Retinal pigment epithelial cell (primary cell): Measurements from ENCODE around the gene E2F1.
A peak's percentile ranks its signal among the peaks of the same experiment; 100 is the strongest.

Source experiments
- DNase-seq: peaks from one replicate; pipeline ENCODE4 v3.0.0-alpha.2; 2010; ENCODE audit warnings: low read depth
- H3K4me3 ChIP-seq: 2 replicates; pipeline ENCODE4 v1.5.1; 2011; ENCODE audit warnings: mild to moderate bottlenecking, low read length, control low read depth, moderate library complexity
- TF ChIP-seq, protein P1 (sequence below): conservative IDR thresholded peaks from 2 replicates; pipeline ENCODE4 v1.5.1; 2011; ENCODE audit warnings: low read depth, low read length, control low read depth, inconsistent platforms

E2F1 gene

DNA sequence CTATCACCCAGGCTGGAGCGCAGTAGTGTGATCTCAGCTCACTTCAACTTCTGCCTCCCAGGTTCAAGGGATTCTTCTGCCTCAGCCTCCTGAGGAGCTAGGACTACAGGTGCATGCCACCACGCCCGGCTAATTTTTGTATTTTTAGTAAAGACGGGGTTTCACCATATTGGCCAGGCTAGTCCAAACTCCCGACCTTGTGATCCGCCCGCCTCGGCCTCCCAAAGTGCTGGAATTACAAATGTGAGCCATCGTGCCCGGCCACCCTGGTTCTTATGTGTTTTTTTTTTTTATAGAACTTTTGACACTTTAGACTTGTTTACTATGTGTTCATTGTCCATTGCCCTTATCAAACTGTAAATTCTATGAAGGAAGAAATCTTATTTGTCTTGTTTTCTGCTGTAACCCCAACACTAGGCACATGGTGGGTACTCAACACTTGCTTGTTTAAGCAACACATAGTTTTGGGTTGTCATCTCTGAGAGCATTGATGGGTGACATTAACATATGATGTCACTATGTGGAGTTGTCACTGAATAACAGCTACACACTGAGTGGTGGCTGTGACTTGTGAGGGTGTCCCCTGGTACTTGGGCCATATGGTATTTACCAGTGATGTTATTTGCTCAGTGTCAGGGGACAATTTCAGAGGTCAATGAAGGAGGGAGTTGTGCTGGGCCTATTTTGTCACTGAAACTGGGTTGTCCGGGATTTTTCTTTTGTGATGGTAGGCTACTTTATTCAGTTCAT is 35.4 kb upstream of the E2F1 start:
- H3K4me3 ChIP-seq: no peak overlapping the region
- TF ChIP-seq, protein P1, sequence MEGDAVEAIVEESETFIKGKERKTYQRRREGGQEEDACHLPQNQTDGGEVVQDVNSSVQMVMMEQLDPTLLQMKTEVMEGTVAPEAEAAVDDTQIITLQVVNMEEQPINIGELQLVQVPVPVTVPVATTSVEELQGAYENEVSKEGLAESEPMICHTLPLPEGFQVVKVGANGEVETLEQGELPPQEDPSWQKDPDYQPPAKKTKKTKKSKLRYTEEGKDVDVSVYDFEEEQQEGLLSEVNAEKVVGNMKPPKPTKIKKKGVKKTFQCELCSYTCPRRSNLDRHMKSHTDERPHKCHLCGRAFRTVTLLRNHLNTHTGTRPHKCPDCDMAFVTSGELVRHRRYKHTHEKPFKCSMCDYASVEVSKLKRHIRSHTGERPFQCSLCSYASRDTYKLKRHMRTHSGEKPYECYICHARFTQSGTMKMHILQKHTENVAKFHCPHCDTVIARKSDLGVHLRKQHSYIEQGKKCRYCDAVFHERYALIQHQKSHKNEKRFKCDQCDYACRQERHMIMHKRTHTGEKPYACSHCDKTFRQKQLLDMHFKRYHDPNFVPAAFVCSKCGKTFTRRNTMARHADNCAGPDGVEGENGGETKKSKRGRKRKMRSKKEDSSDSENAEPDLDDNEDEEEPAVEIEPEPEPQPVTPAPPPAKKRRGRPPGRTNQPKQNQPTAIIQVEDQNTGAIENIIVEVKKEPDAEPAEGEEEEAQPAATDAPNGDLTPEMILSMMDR: no peak
- no peak for DNase-seq

DNA sequence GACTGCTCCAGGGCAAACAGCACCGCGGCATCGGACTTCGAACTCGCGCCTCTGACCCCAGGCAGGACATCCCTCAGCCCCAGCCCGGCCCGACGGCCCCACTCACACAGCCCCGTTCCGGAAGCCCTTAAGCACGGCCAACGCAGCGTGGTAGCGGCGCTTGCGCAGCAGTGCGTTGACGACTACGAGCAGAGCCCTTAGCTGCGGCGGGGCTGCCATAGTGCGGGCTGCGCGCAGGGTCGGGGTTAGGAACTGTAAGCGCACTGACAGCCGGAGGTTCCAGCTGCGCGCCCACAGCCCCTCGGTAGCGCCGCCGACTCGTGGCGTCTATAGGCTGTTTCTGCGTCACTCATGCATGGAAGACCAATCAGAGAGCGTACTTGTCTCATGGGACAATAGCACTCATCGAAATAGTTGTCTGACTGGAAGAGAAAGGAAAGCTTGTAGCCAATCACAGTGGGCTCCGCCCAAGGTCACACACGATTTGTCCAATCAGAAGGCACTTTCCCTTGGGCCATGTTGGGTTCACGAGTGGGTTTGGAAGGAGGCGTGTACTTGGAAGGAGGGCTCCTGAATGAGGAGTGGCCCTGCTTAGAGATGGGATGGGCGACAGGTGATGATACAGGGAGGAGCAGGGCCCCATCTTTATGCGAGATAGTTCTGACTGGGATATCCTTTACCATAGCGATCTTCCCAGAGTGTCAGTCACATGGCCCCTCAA is 34.0 kb upstream of the E2F1 start, which contains the start of gene PXMP4:
PXMP4 (minus strand) TSS at position 322 of the 721 bp plus-strand sequence; CDS start at position 219, 103 bp downstream.
- H3K4me3 ChIP-seq: peak within 1 kb of the TSS; percentile 85
- TF ChIP-seq, protein P1: no peak
- peak; percentile 91 for DNase-seq

DNA sequence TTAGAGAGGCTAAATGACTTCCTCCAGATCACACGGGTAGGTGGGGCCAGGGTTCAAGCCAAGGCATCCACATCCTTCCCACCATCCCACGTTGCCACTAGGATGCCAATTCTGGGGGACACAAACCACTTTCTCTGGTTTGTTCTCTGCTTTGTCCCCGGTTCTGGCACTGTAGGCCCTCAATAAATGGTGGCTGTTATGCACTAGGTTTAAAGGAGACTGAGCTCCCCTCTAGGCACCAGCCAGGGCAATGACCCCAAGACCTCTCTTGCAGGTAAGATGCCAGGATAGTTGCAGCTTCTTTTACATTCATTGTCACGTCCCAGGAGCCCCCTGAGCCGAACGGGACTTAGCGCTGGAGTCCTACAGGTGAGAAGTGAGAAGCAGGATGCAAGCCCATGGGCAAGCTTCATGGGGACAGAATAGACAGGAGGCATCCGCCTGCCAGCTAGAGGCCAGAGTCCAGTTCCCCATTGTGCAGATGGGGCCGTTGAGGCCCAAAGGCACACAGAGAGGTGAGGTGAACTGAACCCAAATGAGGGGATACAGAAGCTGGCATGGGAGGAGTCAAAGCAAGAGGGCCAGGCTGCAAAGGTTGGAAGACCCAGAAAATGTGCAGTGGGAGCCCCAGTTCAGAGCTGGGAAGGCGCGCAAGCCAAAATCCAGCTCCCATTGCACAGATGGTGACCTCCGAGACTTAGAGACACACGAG is 33.2 kb upstream of the E2F1 start:
- peak overlapping the region; percentile 85 for H3K4me3 ChIP-seq
- DNase-seq: no peak
- TF ChIP-seq, protein P1: no peak

DNA sequence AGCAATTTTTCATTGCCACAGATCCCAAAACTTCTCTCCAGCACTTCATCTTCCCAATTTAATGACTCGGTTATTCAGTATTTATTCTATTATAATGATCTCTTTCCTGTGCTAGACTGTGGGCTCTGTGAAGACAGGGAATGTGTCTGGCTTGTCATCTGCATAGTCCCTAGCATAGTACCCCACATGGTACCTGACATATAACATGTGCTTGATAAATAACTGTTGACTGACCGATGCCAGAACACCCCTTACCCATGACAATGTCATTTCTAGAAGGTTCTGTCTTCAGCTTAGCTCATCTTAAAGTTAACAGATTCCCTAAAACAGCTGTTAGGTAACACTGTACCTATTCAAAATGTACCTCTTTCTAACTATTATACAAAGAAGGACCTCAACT is 30.3 kb upstream of the E2F1 start:
- no peak overlapping the region for H3K4me3 ChIP-seq
- DNase-seq: no peak
- TF ChIP-seq, protein P1: no peak

DNA sequence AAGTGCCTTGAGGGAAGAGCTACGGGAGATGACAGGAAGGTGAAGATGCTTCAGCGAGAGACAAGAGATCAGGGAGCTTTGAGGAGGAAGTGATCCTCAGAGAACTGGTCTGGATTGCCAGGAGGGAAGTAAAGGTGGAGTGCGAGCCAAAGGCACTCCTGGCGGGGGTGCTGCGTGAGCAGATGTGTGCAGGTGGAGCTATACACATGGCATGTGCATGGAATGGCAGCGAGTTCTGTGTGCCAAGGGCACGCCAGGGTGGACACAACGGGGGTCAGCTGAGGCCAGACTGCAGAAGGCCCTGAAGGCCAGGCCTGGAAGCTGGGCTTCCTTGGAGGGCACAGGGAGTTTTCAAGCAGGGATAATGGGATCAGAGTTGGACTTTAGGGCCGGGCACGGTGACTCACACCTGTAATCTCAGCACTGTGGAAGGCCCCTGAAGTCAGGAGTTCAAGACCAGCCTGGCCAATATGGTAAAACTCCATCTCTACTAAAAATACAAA is 27.7 kb upstream of the E2F1 start:
- TF ChIP-seq, protein P1: no peak
- no peak overlapping the region for H3K4me3 ChIP-seq
- no peak for DNase-seq

DNA sequence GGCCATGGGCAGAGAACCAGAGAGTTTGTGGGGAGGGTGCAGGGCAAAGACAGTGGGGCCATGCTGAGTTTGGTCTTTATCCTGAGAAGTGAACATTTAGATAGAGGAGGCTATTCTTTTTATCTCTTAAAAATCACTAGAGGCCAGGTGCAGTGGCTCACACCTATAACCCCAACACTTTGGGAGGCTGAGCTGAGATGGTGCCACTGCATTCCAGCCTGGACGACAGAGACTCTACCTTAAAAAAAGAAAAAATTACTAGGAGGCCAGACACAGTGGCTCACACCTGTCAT is 25.2 kb upstream of the E2F1 start:
- TF ChIP-seq, protein P1: no peak
- no peak overlapping the region for H3K4me3 ChIP-seq
- DNase-seq: no peak
